GM19099 (cell line): ENCODE results near the gene QSOX2.
A peak's percentile ranks its signal among the peaks of the same experiment; 100 is the strongest.

ENCODE experiments used
- POLR2A ChIP-seq: IDR thresholded peaks from 3 replicates; pipeline ENCODE4 v1.6.1; 2011; ENCODE audit warnings: low read depth; ENCODE audit not compliant: insufficient read length; ENCODE audit errors: extremely low read depth

Gene QSOX2

GRCh38 chr9:136251264-136252115 is 5.9 kb upstream of the QSOX2 start:
- TF ChIP-seq POLR2A, result no peak

- TF ChIP-seq POLR2A, result no peak
Observed at GRCh38 chr9:136250676-136251075, 5.1 kb upstream of the QSOX2 start.

DNA sequence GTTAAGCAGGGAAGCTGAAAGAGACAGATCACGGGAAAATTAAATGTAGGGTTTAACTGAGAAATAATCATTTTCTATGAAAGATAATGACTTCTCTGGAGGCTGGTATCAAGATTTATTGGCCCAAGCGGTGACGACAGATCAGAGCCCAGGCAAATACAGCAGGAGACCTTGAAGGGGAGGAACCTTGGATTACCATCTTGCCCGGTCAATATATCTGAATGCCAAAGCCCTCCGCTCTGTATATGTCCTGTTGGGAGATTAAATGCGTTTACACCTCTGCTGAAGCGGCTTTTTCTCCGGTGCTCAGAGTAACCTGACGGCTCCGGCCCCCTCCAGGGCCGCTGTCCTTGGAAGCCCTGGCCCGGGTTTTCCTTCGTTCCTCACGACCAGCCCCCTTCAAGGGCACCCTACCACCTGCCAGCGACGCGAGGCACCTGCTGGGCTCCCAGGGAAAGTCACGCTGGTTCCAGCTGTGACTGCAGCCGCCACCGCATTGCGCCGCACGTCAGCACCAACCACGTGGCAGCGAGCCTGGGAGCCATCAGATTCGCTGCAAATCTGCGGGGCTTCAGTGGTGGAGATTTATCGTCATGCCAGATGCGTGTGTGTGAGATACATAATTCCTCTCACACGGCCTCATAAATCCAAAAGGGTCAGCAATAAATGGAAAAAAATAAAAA is 4.4 kb upstream of the QSOX2 start:
- TF ChIP-seq POLR2A, result no peak

DNA sequence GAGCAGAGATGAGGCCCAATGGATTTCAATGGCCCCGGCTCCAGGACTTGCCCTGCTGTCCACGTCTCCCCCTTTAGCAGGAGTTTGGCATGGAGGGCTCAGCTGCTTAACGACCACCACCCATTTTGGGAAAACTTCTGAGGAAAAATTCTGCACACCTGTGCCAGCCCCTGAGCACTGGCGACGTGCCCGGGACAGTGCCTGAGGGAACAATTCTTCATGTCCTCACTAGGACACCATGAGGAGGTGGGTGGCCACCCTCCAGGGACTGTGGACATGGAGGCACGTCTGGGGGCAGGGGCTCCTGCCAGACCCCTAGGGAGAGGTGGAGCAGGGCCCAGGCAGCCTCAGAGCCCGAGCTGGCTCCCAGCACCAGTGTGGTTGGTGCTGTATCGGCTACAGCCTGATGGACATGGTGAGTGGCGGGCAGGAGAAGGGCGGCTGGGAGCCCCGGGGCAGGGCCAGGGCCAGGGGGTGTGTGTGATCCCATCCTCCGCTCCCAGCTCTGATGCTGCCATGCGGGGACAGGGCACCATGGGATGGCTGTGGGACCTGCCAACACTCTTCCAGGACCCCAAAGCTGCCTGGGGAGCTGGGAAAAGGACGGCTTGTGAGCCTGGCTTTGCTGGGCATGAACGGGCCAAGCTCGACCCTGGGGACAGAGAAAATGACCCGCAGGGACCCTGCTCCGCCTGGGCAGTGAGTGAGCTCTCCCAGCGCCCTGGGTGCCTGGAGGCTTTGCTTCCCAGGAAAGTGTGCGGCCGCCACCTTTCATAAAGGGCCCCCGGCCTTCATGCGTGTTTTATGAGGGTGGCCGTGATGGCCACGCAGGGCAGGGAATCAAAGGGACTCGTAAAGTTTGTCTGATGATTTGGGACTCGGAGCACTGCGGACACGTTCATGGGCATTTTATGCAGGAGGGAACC is 3.6 kb upstream of the QSOX2 start:
- TF ChIP-seq POLR2A, result no peak

DNA sequence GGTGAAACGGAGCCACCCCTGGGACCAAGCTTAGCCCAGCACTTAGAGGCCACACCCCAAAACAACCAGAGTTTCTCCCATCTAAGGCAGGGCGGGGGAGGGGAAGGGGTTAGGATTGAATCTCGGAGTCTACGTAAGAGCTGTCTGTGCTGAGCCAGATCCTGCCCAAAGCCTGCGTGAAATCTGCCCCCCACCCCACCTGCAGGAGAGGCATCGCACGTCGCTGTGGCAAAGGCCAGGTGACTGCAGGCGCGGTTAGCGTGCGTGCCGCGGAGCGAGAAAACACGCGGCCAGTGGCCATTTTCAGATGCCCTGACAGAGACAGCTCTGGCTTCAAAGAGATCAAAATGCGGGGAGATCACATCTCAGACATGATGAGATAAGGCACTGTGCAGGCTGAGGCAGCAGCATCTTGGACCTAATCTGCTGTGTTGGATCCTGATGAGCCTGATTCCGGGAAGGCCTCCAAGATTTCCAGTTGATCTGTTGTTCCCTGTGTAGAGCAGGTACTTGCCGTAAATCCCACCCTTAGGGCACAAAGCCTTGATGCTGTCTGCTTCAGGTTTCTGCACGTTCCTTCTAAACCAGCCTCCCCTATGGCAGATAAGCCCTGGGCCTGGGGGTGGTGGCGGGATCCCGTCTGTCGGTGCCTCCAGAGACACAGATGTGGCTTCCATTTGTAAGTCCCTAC is 2.5 kb upstream of the QSOX2 start:
- no peak for TF ChIP-seq POLR2A

- TF ChIP-seq POLR2A, result no peak
Observed at GRCh38 chr9:136247551-136247916, 1.9 kb upstream of the QSOX2 start.

DNA sequence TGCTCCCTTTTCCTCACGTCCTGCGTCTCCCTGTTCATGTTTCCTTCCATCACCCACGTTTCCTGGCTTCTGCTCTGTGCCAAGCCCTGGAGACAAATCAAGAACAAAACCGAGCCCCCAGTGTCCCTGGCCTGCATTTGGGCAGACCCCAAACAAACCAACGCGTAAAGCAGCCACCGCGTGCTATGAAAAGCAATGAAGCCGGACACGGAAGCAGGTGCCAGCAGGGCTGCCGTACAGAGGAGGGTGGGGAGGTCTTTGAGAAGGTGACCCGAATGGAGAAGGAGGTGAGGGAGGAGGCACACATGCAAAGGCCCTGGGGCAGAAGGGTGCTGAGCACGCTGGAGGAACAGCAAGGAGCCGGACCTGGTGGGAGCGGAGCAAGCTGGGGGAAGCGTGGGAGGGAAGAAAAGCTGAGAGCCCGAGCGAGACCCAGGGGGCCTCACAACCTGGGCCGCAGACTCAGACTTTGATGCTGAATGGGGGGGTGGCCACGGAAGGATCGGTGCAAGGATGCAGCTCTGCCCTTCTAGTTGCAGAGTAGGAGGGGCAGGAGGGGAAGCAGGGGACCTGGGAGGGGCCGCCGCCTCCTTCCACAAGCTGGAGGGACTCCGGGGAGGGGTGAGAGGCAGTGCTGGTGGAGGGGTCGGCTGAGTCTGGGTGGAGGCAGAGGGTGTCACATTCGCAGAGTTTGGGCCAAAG is 1.4 kb upstream of the QSOX2 start:
- no peak for TF ChIP-seq POLR2A

DNA sequence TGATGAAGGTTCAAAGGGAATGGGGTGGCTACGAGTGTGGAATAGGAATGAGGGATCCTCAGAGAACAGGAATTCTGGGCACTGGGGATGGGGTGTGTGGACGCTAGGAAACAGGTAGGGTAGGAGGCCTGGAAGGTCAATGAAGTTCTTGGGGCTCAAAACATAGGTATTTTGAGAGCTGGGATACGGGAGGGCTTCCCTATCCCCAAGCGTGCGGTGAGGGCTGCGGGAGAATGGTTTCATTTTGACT is 718 bp downstream of the QSOX2 start:
- TF ChIP-seq POLR2A, result no peak

DNA sequence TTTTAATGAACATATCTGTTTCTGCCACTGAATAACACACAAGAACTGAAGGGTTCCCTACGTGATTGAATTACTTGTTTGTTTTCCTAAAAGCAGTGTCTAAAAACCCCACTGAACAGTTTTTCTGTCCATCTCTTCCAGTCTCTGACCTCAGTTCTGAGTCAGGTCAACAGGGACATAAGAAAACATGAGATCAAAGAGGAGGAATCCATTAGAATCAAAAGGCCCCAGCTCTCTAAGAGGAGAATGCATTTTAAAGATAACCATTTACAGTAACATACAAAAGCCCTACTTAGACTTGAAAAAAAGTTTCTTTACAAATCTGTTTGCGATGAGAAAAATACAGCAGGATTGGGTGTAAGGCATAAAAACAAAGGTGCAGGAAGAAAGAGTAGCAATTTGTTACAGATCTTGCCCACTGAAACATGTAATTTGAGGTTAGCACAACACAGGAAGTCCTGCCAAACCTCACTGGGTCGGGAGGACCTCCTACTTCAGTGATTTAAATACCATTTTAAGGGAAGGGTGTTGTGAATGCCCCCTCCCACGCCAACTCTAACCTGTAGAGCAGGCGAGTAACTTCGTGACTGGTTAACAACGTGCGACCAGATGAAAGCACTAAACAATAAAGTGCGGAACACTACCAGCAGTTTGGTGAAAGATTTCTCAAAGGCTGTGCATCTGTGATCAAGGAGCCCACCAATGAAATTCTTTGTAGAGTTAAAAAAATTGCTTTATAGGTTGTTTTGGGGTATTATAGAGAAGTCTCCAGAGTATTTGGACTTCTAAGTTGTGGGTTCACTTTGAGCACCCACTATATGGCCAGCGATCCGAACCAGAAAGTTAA is 1.3 kb downstream of the QSOX2 start:
- no peak for TF ChIP-seq POLR2A

DNA sequence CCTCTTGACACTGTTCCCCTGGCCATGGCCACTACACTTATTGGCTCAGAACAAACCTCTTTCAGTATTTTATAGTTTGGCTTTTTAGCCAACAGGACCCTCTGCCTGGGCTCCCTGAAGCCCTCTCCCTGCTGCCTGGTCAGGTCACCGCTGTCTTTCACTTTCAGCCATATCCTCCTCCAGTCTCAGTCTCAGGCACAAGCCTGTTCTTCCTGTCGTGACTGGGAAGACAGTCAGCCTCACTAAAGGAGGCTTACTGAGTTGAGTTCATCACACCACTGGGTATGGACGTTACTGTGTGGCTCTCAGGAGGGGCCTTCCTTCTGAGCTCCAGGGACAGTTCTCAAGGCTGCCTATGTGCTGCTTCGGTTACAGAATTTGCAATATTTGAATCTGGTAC is 2.0 kb downstream of the QSOX2 start:
- TF ChIP-seq POLR2A, result peak; percentile 31

DNA sequence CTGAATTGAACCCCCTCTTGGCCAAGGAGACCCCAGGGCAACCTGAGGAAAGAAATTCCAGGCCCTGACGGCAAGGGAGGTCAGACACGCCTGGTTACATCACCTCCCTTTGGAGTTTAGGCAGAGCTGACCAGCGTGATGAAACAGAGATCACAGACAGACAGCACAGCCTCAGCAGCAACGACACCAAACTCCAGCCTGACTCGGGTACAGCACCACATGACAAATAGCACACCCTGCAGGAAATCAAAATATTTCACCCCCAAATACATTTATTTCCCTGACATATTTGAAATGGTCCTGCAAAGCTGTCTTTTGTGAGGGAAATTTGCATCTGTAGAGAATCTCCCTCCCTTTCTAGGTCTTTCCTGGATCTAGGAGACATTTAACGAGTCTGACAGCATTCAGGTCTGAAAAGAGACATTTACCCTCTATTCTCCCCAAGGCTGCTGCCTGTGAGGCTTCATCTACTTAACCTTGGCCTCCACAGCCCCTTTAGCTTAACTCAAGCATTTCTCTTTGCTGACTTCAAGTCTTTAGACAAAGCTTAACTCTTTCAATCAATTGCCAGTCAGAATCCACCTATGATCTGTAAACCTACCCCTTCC is 2.6 kb downstream of the QSOX2 start:
- TF ChIP-seq POLR2A, result no peak

- TF ChIP-seq POLR2A, result no peak
Observed at GRCh38 chr9:136242248-136242647, 3.4 kb downstream of the QSOX2 start.

GRCh38 chr9:136241542-136241941 is 4.1 kb downstream of the QSOX2 start:
- no peak for TF ChIP-seq POLR2A
